ENCODE results near the gene BABAM1.

BABAM1 gene

GRCh38 chr19:17302391-17303166 is 35.3 kb downstream of the BABAM1 start:
- no peak for DNase-seq (ENCODE audit: low read depth in 2 of 2)

GRCh38 chr19:17303167-17303939 is 36.1 kb downstream of the BABAM1 start, which contains the start of gene ABHD8:
ABHD8 (minus strand) TSS chr19:17303425; CDS start chr19:17301616, 1,809 bp downstream.
- DNase-seq (ENCODE audit: low read depth in 2 of 2), result peak; percentile 90 to 92

DNA sequence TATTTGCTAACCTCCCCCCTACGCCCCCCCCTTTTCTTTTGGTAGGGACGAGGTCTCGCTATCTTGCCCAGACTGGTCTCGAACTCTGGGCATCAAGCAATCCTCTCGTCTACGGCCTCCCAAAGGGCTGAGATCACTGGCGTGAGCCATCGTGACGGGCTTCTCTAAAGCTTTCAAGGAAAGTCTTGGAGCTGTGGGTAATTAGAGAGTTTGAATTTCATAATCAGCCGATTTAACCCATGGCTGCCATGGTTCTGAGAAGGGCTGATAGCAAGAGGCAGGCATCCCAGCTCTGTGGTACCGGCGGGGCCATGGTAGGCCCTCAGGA is 36.7 kb downstream of the BABAM1 start:
- no peak for DNase-seq (ENCODE audit: low read depth in 2 of 2)

GRCh38 chr19:17304386-17305215 is 37.4 kb downstream of the BABAM1 start:
- no peak for DNase-seq (ENCODE audit: low read depth in 2 of 2)

DNA sequence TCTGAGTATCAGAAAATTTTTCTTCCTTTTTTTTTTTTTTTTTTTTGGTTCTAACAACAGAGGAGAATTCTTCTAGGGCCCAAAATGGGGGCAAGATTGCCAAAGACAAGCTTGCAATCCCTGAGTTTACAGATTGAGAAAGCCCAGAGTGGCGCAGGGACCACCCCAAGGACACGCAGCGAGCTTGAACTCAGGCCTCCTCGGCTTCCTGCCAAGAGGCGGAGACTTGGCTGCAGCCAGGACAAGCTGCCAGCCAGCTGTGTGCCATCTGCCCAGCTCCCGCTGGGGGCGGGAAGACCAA is 37.9 kb downstream of the BABAM1 start:
- DNase-seq (ENCODE audit: low read depth in 2 of 2), result no peak

DNA sequence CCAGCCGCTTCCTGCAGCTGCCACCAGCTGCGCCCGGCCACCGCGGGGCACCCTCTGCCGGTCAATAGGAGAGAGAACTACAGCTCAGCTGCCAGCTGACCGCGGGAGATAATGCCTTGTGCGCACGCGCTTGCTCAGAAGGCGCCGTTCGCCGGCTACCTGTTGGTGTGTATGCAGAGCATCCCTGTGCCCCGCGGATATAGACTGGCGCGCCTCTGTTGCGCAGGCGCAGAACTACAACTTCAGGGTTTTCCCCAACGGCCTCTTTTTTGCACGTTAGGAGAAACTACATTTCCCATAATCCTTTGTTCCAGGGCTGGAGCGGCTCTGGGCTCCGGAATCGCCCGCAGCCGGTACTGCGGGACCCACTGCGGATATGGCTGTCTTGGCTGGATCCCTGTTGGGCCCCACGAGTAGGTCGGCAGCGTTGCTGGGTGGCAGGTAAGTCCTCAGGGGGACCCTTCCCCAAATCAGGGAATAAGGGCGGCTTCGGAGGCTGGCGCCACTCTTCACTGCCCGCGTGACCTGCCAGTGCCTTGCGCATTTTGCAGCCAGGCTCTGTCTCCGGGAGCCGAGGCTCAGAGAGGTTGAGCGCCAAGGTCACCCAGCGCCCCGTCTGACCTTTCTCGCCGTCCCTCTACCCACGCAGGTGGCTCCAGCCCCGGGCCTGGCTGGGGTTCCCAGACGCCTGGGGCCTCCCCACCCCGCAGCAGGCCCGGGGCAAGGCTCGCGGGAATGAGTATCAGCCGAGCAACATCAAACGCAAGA is 38.5 kb downstream of the BABAM1 start, which contains the start of gene MRPL34:
TSS of gene MRPL34 (plus strand) at position 356 of the 768 bp plus-strand sequence. CDS start at position 377, 21 bp downstream.
- peak; percentile 86 to 93 for DNase-seq (ENCODE audit: low read depth in 2 of 2)

DNA sequence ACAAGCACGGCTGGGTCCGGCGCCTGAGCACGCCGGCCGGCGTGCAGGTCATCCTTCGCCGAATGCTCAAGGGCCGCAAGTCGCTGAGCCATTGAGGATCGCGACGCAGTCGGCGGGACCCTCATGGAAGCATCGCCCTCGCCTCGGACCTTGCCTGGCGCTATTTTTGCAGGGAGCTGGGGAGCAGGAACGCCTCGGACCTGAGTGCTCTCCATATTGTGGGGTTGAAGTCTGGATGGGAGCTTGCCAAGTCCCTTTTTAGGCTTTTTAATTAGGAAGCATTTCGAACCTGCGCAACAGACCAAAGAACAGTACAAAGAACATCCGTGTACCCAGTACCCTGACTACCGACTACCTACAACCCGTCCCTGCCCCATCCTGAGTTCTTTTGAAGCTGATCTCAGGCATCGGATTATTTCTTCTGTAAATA is 39.1 kb downstream of the BABAM1 start:
- DNase-seq (ENCODE audit: low read depth in 2 of 2), result no peak

- no peak for DNase-seq (ENCODE audit: low read depth in 2 of 2)
Observed at GRCh38 chr19:17307876-17308377, 40.7 kb downstream of the BABAM1 start.

DNA sequence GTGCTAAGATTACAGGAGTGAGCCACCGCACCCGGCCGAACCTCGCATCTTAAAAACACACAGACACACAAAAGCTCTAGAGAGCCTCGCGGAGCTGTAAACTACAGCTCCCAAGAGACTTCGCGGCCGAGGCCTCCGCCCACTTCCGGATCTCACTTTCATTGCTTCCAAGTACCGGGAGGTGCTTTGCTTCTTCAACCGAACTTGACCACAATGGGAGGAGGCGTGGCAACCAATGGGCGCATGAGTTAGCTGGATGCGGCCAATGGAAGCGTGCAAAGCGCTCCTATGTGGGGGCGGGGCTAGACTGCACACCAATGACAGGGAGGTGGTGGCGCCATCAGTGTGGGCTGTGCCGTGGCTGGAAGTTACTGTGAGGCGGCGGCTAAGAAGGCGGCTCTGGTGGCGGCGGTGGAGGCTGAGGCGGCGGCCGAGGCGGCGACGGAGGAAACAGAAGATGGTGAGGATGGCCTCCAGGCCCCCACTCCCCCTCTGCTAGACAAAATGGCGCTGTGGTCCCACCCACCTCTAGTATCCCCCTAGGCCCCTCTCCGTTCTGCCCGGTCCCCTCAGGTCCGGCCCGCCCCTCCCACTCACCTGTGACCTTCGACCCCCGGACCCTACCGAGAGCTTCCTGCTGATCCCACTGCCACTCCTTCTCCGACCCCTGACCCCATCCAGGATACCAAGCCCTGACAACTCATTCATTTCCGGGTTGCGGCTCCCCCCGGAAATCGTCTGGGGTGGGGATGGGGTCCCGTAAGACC is 42.1 kb downstream of the BABAM1 start, which contains the start of gene DDA1:
TSS of gene DDA1 (plus strand) at position 366 of the 767 bp plus-strand sequence. CDS start at position 458, 92 bp downstream.
- DNase-seq (ENCODE audit: low read depth in 2 of 2), result peak; percentile 97 to 99

DNA sequence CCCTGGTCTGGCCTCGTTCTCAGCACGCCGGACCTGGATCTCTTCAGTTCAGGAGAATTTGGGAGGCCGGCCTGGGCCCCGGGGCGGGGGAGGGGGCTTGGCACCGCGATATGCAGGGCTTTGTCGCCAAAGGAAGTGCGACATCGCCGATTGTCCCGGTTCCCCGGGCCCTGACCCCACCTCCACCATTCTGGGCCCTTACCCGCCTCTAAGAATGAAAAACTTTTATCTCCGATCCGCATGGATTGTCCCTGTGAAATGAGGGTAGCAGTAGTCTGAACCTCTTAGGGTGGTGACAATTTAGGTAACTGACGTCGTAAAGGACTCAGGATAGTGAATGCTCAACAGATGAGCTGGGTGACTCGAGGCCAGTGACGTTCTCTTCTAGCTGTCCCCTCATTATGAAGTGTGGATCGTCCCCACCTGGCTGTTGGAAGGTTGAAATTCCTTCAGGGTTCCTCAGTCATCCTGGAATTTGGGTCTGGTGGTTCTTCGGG is 42.8 kb downstream of the BABAM1 start:
- no peak for DNase-seq (ENCODE audit: low read depth in 2 of 2)

DNA sequence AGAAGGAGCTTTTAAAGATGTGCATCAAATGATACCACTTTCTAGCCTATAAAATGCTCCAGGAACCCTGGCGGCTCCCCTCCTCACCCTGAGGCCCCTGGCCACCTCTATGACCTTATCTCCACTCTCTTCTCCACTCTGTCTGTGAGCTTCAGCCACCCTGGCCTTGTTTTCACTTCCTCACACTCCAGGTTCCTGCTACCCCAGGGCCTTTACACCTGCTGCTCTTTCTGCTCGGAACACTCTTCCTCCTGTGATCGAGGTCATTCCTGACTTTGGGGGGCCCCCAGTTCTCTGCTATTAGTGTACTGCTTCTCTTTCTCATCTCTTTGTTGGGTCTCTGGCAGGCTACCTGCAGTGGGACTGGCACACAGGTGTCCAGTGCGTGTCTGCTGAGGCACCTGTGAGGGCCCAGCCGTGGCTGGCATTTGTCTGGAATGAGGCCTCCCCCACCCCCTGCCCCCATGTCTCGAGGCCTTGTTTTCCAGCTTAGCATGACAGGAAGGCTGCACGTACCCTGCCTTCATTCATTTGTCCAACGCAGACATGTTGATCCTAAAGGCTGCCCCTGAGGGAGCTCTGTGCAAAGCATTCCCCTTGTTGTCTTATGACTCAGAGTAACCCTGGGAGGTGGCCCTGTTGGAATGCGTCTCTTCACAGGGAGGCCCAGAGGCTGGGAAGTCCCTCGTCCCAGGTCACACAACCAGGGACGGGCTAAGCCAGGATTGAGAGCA is 44.4 kb downstream of the BABAM1 start:
- DNase-seq (ENCODE audit: low read depth in 2 of 2), result no peak

- no peak for DNase-seq (ENCODE audit: low read depth in 2 of 2)
Observed at GRCh38 chr19:17312189-17313113, 45.2 kb downstream of the BABAM1 start.

DNA sequence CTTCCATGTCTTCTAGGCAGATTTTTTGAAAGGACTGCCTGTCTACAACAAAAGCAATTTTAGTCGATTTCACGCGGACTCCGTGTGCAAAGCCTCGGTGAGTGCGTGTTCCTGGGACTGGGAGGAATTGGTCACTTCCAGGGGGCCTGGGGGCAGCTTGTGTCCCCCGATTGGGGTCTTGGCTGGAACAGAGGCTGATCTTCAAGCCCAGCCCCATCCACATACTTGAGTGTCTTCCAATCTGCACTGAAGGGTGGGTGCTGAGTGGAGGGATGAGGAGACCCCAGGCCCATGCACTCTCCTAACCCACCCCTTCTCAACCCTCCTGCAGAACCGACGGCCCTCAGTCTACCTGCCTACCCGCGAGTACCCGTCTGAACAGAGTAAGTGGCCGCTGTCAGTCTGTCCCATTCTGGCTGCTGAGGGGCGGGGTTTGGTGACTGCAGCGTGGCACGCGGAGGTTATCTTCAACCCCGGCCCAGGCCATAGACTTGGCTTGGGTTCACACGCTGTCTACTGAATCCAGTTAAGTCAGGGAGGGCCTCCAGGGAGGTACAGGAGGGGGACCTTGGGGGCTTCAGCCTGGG is 46.9 kb downstream of the BABAM1 start:
- no peak for DNase-seq (ENCODE audit: low read depth in 2 of 2)

GRCh38 chr19:17318966-17319365 is 51.7 kb downstream of the BABAM1 start:
- DNase-seq (ENCODE audit: low read depth in 2 of 2), result no peak

DNA sequence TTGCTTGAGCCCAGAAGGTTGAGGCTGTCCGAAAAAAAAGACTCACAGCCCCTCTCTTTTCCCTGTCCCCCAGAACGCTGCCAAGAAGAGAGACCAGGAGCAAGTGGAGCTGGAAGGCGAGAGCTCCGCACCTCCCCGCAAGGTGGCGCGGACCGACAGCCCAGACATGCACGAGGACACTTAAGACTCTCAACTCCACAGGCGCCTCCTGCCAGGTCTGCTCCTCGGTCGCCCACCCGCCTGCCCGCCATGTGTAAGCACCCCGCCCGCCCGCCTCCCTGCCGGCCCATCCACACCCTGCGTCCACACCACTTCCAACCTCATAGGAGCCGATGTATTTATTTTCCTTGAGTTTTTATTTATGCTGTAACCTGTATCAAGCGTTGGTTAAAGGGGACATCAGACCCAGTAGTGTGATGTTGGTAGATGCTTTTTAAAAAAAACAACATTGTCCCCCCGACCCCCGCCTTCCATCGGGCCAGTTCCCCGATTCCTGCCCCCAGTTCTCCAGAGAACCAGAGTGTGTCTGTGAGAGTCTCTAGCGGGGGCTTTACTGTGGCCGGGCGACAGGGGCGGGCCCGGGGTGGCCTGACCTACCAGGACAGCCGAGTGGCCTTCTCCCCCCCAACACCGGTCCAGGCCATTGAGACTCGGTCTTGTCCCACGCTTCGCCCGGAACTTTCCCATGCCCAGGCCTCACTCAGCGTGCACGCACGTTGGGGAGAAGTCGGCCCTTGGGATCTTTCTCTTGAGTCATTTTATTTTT is 52.4 kb downstream of the BABAM1 start:
- no peak for DNase-seq (ENCODE audit: low read depth in 2 of 2)

DNA sequence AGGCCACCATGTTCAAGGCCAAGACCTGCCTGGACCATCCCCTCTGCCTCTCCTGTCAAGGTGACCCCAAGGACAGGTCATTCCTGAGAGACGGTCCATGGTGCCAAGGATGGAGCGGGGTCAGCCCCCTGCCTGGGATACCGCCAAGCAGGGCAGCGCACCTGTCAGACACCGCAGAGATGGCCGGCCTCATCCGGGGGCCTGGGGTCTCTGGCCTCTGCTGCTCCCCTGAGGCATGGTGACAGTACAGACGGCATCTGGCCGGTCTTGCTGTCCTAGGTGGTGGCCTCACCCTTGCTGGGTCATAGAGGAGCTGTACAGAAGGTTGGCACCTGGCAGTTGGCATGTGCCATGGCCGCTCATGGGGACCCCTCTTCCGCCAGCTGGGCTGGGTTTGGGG is 53.2 kb downstream of the BABAM1 start:
- no peak for DNase-seq (ENCODE audit: low read depth in 2 of 2)
